Erythroblast (primary cell): ENCODE results near the gene CST5.
"Not testable (repeated sequence)": the region's sequence is repeated elsewhere in the genome, so short reads cannot be mapped to it uniquely, and the experiment has no call there.

Source experiments
- DNase-seq, 2 experiments: peaks; one replicate each; lab custom pipeline; 2025; lab: John Stamatoyannopoulos, UW
- GATA1 ChIP-seq: IDR thresholded peaks from 2 replicates; pipeline ENCODE4 v1.6.1; 2011; ENCODE audit warnings: low read depth, mild to moderate bottlenecking, control low read depth, low read length, moderate library complexity
- POLR2A ChIP-seq: IDR thresholded peaks from 2 replicates; pipeline ENCODE4 v1.6.1; 2011; ENCODE audit warnings: mild to moderate bottlenecking, low read length

CST5 gene

GRCh38 chr20:23878787-23879186 lies 761 bp downstream of the CST5 start:
- no peak for DNase-seq
- TF ChIP-seq GATA1: no peak
- no peak for TF ChIP-seq POLR2A

GRCh38 chr20:23878016-23878542 lies 1.5 kb downstream of the CST5 start:
- DNase-seq: not testable (repeated sequence)

GRCh38 chr20:23877524-23877923 lies 2.0 kb downstream of the CST5 start:
- TF ChIP-seq GATA1 (no peak), POLR2A (no peak)
- DNase-seq: no peak

GRCh38 chr20:23875606-23876237 lies 3.8 kb downstream of the CST5 start:
- TF ChIP-seq GATA1 (no peak), POLR2A (no peak)
- DNase-seq: no peak

- no peak for DNase-seq
- TF ChIP-seq GATA1 (no peak), POLR2A (no peak)
These were observed 4.8 kb downstream of the CST5 start for GRCh38 chr20:23874747-23875146.

GRCh38 chr20:23873370-23874015 lies 6.1 kb downstream of the CST5 start:
- no peak for TF ChIP-seq POLR2A
- no peak for TF ChIP-seq GATA1
- no peak for DNase-seq

GRCh38 chr20:23872065-23872464 lies 7.5 kb downstream of the CST5 start:
- TF ChIP-seq GATA1: no peak
- DNase-seq: no peak

- TF ChIP-seq GATA1: no peak
- TF ChIP-seq POLR2A: no peak
- DNase-seq: no peak
These were observed 9.1 kb downstream of the CST5 start for GRCh38 chr20:23870461-23870860.

GRCh38 chr20:23869520-23869919 lies 10.0 kb downstream of the CST5 start:
- no peak for TF ChIP-seq POLR2A
- no peak for TF ChIP-seq GATA1
- no peak for DNase-seq

- DNase-seq: no peak
- TF ChIP-seq POLR2A (no peak), GATA1 (no peak)
These were observed 11.2 kb downstream of the CST5 start for GRCh38 chr20:23868321-23868720.

- no peak for DNase-seq
- no peak for TF ChIP-seq GATA1
- TF ChIP-seq POLR2A: no peak
These were observed 12.3 kb downstream of the CST5 start for GRCh38 chr20:23867152-23867776.

- not testable (repeated sequence) for DNase-seq
These were observed 18.8 kb downstream of the CST5 start for GRCh38 chr20:23860771-23861170.

- TF ChIP-seq GATA1 (no peak), POLR2A (no peak)
- DNase-seq: no peak
These were observed 21.5 kb downstream of the CST5 start for GRCh38 chr20:23857962-23858595.

- TF ChIP-seq POLR2A (no peak), GATA1 (no peak)
- no peak for DNase-seq
These were observed 22.8 kb downstream of the CST5 start for GRCh38 chr20:23856736-23857135.

GRCh38 chr20:23856226-23856625 lies 23.3 kb downstream of the CST5 start:
- no peak for TF ChIP-seq GATA1
- TF ChIP-seq POLR2A: no peak
- no peak for DNase-seq
